ENCODE data around the gene SLC9A5.

Gene SLC9A5, protein sequence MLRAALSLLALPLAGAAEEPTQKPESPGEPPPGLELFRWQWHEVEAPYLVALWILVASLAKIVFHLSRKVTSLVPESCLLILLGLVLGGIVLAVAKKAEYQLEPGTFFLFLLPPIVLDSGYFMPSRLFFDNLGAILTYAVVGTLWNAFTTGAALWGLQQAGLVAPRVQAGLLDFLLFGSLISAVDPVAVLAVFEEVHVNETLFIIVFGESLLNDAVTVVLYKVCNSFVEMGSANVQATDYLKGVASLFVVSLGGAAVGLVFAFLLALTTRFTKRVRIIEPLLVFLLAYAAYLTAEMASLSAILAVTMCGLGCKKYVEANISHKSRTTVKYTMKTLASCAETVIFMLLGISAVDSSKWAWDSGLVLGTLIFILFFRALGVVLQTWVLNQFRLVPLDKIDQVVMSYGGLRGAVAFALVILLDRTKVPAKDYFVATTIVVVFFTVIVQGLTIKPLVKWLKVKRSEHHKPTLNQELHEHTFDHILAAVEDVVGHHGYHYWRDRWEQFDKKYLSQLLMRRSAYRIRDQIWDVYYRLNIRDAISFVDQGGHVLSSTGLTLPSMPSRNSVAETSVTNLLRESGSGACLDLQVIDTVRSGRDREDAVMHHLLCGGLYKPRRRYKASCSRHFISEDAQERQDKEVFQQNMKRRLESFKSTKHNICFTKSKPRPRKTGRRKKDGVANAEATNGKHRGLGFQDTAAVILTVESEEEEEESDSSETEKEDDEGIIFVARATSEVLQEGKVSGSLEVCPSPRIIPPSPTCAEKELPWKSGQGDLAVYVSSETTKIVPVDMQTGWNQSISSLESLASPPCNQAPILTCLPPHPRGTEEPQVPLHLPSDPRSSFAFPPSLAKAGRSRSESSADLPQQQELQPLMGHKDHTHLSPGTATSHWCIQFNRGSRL

DNA sequence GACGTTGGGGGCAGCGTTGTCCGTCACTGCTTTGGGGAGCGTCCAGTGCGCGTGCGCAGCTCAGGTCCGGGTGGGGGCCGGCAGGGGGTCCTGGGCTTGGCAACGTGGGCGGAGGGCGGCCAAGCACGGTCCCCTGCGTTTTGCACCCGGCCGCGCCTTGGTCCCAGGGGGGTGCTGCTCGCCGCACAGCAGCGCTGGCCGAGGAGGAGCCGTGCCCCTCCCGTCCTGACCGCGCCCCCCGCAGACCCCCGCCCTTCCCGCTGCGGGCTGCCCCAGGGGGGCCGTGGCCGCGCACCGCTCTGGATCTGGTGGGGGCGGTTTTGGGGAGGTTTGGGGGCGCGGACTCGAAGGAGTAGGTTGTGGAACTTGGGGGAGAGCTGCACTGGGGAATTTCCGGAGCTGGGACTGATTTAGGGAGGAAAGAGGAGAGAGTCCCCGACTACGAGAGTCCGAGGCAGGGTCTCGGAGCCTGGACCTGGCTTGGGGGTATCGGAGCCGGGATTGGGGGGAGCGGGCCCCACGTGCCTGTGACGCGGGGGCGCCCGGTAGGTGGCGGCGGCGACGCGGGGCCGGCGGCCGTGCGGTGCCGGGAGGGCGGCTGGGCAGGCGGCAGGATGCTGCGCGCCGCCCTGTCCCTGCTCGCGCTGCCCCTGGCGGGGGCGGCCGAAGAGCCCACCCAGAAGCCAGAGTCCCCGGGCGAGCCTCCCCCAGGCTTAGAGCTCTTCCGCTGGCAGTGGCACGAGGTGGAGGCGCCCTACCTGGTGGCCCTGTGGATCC lies at the start of gene SLC9A5:
SLC9A5 (plus strand) TSS at position 579 of the 777 bp plus-strand sequence; CDS start at position 615, 36 bp downstream.
- no peak for DNase-seq

DNA sequence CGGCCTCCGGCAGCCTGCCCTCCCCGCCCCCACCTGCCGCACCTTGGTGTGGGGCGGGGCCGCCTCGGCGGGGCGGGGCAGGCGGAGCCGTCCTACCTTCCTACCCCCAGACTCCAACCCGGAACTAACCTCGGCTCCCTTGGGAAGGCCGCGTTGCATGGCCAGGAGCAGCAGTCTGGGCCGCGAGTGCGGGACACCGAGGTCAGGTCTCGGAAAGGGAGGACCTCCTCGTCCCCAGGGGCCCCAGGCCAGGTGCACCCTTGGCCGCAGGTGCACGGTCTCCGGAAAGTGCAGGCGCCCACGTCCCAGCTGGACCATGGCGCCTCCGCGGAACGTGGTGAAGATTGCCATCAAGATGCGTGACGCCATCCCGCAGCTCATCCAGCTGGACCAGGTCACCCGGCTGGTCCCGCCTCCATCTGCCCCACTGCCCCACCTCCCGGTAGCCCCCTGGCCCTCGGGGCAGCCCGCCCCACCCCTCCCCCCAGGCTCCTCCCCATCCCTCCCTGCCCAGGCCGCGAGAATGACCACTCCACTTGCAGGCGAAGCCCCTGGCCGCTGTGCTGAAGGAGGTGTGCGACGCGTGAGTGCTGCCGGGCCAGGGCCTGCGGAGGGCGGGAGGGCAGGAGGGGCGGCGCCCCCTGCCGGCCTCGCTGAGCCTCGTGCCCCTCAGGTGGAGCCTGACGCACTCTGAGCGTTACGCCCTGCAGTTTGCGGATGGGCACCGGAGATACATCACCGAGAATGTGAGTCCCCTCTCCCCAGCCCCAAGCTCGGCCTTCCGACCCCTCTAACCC lies 49.6 kb upstream of the SLC9A5 start, which contains the start of gene ELMO3:
ELMO3 (plus strand) TSS at position 121 of the 797 bp plus-strand sequence; CDS start at position 317, 196 bp downstream.
- DNase-seq: no peak

DNA sequence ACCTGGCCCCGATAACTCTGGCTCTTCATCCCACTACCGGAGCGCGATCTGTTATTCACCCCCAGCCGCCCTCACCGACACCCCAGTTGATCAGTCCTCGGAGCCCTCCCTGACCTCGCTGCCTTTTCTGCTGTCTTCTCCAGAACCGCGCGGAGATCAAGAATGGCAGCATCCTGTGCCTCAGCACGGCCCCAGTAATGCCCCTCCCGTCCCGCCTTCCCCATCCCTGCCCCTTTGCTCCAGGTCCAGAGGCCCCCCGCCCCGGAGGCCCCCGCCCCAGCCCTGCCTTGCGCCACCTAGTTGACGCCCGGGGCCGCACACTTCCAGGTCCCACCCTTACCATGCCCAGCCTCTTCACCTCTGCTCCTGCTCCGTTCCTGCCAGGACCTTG lies 49.0 kb upstream of the SLC9A5 start:
- DNase-seq: no peak

DNA sequence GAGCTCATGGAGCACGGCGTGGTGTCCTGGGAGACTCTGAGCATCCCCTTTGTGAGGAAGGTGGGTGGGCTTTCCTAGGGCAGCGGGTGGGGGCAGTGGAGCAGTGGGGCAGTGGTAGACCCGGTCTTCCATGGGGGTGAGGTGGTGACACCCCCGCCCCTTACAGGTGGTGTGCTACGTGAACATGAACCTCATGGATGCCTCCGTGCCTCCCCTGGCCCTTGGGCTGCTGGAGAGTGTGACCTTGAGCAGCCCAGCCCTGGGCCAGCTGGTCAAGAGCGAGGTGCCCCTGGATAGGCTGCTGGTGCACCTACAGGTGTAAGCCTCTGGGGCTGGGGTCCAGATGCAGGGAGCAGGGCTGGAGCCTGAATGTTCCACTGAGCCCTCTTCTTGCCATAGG lies 48.3 kb upstream of the SLC9A5 start:
- DNase-seq: no peak

DNA sequence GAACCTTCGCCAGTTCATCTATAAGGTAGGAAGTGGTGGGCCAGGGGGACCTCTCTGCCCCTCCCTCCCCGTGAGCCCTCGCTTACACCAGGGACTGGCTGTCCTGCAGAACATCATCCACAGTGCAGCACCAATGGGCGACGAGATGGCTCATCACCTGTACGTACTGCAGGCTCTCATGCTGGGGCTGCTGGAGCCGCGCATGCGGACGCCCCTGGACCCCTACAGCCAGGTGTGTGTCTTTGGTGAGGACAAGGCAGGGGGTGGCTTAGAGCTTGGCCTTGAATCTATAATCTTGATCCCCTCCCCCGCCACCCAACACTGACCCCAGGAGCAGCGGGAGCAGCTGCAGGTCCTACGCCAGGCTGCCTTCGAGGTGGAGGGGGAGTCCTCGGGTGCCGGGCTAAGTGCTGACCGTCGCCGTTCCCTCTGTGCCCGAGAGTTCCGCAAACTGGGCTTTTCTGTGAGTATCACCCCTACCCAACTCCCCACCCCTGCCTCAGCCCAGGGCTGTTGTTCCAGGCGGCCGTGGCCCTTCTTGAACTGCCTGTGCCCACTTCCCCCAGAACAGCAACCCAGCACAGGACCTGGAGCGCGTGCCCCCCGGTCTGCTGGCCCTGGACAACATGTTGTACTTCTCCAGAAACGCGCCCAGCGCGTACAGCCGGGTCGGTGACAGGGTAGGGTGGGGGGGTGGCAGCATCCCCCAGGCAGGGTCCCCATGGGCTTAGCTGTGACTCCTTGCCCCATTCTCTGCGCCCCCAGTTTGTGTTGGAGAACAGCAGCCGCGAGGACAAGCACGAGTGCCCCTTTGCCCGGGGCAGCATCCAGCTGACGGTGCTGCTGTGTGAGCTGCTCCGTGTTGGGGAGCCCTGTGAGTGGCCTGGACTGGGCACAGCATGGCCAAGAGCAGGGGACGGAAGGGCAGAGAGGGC lies 47.1 kb upstream of the SLC9A5 start:
- DNase-seq: no peak

DNA sequence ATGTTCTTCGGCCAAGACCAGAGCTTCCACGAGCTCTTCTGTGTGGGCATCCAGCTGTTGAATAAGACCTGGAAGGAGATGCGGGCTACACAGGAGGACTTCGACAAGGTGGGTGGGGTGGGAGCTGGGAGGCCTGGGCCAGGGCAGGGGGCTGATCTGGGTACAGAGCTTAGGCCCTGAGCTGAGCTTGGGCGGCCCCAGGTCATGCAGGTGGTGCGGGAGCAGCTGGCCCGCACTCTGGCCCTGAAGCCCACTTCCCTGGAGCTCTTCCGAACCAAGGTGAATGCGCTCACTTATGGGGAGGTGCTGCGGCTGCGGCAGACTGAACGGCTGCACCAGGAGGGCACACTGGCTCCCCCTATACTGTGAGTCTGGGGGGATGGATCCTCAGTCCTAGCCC lies 46.4 kb upstream of the SLC9A5 start:
- DNase-seq: no peak

DNA sequence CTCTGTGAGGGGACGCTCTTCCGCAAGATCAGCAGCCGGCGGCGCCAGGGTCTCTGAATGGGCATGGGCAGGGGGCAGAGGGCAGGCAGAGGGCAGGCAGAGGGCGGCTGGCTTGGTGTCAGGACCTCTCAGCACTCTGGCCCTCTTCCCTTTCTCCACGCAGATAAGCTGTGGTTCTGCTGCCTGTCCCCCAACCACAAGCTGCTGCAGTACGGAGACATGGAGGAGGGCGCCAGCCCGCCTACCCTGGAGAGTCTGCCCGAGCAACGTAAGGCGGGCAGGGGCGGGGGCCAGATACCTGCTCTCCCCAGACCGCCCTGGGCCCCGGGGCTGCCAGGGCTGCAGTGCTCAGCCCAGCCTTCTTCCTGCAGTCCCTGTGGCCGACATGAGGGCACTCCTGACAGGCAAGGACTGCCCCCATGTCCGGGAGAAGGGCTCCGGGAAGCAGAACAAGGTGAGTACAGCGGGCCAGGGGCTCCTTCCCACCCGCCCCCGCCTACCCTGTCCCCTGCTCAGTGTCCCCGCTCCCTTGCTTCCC lies 45.8 kb upstream of the SLC9A5 start:
- DNase-seq: no peak

DNA sequence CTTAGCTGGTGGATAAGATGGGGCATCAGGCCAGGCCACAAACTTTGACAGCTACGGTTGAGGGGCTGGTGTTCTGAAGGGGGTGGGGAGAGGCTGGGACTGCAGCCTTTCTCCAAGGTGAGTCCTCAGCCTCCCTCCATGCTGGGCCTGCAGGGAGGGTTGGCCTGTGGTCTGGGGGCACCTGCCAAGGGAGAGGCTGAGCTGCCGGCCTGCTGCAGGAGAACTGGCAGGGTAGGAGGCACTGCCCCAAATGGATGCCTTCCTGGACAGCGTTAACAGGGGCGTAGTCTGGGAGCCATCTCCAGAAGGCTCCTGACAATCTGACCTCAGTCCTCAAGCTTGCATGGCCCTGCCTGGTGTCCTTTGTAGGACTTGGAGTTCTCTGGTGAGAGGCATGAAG lies 44.7 kb upstream of the SLC9A5 start:
- no peak for DNase-seq

DNA sequence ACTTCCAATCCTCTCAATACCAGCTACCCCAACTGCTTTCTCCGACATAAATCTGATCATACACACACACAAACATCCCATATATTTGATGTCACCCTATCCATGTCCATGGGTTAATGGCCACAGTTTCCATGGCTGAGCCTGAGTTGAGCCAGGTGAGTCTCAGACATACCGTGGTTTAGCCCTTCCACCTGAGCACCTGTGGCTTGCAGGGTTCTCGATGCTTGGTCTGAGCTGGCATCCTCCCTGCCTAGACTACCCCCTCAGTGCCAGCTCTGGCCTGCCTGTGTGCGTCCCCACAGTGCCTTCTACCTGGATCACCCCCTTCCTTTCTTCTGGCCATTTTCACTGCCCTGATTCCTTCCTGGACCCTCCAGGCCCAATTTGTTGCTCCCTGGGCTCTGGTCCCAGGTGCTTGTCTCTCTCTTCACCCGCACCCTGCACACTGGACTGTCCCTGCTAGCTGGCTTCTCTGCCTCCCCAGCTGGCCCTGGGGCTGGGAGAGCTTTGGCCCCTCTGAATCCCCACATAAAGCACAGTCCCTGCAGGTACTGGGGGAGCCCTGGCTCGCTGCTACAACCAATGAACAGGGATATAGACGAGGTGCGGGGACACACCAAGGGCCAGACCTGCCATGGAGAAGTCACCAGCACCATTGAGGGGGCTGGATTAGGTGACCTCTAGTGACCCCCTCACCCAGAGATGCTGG lies 42.5 kb upstream of the SLC9A5 start:
- DNase-seq: no peak

DNA sequence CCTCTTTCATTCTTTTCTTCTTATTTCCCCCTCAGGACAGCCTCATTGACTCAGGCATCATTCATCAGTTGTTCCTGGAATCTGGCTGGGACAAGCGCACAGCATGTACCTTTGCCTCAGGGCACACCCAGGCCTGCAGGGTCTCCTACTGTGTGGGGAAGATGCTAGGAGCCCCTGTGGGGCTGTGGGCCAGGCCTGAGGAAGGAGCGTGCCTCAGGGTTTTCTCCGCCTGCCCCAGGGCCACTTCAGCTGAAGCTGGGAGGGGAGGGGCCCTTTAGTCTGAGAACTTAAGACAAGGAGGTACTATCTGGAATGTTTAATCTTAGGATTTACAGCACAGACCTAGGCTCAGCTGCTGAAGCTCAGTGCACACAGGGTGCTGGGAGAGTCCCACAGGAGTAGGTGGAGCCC lies 41.9 kb upstream of the SLC9A5 start:
- DNase-seq: no peak

DNA sequence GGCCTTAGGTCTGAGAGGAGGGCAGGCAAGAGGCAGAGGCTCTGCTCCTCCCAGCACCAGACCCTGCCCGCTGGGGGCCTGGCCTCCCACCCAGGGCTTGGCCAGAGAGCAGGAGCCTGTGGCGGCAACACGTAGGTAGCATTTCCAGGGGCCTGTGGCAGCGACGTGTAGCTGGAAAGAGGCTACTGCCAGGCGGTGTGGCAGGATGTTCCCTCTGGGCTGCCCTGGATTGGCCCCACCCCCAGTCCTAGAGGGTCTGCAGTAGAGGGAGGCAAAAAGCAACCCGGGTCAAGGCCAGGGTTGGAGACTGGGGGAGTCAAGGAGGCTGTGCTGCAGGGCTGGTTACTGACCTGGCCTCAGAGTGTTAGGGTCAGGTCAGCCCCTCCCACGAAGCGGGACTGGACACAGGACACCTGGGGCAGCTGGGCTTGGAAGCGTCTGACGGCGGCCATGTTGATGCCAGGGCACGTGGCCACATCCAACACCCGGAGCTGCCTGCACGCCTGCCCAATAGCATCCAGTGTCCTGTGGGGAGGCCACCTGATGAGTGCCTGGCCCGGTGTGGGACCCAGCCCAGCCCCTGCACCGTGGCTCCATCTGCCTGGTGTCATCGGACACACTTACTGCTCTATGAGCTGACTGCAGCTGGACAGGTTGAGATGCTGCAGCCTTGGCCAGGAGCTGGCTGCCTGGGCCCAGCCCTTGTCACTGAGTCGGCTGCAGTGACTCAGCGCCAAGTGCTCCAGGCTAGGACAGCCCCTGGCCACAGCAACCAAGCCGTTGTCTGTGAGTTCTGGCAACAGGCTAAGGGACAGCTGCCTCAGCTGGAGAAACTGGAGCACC lies 41.3 kb upstream of the SLC9A5 start:
- no peak for DNase-seq

DNA sequence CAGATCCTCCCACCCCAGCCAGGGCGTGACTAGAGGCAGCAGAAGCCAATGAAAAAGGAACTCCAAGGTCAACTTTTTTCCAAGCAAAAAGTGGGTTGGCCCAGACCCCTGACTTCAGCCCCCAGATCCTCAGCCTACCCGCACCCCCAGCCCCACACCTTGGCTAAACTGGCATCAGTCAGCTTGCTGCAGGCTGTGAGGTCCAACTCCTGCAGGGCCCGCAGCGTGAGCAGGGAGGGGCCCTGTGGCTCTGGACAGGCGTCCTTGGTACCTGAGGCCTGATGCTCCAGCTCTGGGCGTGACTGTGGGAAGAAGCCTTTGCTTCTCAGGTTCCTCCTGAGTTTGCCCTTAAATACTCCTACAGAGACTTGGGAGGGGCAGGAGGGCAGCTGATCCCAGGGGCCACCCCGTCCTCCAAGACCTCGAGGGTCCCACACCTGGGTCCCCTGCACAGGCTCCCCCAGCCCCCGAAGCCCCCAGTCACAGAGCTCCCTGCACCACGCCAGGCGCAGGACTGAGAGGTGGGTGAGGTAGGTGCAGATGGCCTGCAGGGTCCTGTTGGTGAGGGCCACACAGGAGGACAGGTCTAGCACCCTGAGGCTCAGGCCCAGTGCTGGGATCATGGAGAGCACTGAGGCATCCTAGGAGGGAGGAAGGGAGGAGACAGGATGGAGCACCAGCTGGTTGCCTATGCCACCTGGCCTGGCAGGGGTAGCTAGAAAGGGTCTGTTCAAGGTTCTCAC lies 40.5 kb upstream of the SLC9A5 start:
- no peak for DNase-seq

DNA sequence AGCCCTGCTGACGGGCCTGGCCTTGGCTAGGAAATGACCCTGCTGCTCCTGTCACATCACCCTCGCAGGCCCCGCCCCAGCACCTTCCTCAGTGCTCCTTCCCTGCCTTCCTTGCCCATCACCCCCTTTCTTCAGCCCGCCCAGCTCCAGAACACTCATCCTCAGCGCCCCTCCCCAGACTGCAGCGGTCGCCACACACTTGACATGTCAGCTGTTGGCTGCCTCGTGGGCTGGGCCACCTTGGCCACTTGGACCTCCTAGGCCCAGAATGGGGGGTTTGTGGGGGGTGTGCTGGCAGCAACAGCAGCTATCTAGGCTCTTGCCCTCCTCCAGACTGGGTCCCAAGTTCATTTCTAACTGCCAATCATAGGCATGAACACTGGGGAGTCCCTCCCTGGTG lies 39.2 kb upstream of the SLC9A5 start:
- no peak for DNase-seq

DNA sequence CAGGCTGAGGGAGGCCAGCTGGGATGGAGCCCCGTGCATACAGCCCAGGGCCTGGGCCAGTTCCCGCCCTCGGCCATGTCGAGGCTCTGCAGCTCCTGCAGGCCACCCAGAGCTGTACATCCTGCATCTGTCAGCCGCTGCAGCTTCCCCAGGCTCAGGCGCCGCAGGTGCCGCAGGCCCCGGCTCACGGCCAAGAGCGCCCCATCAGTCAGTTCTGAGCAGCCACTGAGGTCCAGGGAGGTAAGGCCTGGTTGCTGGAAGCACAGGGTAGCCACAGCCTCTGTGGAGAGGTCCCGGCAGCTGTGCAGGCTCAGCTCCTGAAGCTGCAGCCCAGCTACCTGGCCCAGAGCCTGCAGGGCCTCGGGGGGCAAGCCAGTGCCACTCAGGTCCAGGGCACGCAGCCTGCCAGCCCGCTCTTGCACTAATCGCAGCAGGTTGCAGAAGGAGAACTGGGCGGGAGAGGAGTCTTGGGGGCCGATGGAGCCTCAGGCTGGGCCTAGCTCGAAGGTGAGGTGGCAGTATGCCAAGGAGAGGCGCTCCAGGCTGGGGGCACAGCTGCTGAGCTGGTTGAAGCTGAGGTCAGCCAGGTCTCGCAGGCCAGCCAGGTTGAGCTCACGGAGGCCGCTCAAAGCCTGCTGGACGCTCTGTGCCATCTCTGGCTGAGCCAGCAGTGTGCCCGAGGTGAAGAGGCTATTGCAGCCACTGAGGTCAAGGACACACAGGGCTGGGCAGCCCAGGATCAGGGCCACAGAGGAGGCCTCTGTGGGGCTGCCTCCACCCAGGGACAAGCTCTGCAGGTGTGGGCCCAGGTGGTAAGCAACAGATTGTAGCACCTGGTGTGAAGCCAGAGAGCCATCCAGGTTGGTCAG lies 38.5 kb upstream of the SLC9A5 start:
- DNase-seq: no peak

DNA sequence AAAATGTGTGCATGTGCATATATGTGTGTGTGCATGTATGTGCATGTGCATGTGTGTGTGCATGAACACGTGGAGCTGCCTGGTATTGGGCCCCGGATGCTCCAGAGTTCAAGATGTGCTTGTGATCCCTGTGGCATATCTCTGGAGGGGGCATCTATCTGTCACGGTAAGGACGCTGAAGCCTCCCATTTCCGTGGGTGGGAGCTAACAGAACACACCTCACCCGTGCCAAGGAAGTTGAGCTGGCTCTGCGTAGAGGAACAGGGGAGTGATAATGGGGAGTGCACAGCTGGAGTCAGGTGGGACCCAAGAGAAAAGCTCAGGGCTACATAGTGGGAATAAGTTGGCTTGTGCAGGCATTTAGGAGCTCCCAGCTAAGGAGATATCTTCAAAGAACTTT lies 37.1 kb upstream of the SLC9A5 start:
- no peak for DNase-seq

DNA sequence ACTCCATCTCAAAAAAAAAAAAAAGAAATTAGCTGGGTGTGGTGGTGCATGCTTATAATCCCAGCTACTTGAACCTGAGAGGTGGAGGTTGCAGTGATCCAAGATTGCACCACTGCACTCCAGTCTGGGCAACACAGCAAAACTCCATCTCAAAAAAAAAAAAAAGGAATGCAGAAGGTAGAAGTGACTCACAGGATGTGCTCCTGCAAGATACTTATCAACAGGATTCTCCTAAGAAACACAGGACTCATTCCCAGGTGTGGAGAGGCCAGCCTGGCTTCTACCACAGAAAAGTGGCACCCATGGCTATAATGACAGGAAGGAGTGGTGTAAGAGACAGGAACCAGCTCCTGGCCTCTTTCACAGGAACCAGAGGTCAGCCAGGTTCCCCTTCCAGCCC lies 36.0 kb upstream of the SLC9A5 start:
- DNase-seq: no peak

Measured in stimulated activated naive CD4-positive, alpha-beta T cell treated with Interleukin-2 at 50 U/mL for 16 hours (primary cell).